Keratinocyte (primary cell): ENCODE measurements around the gene IFI27L2.

Experiments used
- CTCF ChIP-seq, 3 experiments: IDR thresholded peaks in 1 of 3; conservative IDR thresholded peaks in 1 of 3; optimal IDR thresholded peaks in 1 of 3; 2 replicates in 2 of 3; 3 replicates in 1 of 3; pipeline versions ENCODE3 to v1.5.1; 2011; ENCODE audit warnings: low read length in 3 of 3, mild to moderate bottlenecking in 3 of 3, moderate library complexity in 2 of 3, control low read depth in 1 of 3, inconsistent platforms in 1 of 3; ENCODE audit not compliant: insufficient read depth in 2 of 3; ENCODE audit errors: extremely low read depth in 1 of 3
- EZH2 ChIP-seq: IDR thresholded peaks from one replicate; pipeline ENCODE4 v1.6.1; 2012; ENCODE audit warnings: inconsistent platforms, mild to moderate bottlenecking, low read length, moderate library complexity

DNA sequence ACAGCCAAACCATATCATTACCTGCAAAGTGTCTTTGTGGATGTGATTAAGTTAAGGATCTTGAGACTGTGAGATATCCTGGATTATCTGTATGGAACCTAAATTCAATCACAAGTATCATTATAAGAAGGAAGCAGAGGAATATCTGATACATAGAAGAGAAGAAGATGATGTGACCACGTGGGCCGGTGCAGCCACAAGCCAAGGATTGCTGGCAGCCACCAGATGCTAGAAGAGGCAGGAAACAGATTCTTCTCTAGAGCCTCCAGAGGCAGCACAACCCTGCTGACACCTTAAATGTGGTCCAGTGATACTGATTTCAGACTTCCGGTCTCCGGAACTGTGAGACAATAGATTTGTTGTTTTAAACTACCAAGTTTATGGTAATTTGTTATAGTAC, 6.1 kb upstream of the IFI27L2 start:
- TF ChIP-seq CTCF (optimal IDR thresholded peaks at IDR 0.05 in 1 of 3, IDR thresholded peaks at IDR 0.05 in 1 of 3, conservative IDR thresholded peaks at IDR 0.05 in 1 of 3; ENCODE audit: extremely low read depth in 1 of 3, insufficient read depth in 2 of 3, low read length in 3 of 3) = no peak
- TF ChIP-seq EZH2 = no peak
